NCI-H526 treated with DMSO at 0.1 percent for 48 hours (cell line): Measurements from ENCODE around the gene MYOM1.

Source experiments
- DNase-seq: peaks from one replicate; lab custom pipeline; 2025; lab: John Stamatoyannopoulos, UW

MYOM1 gene

DNA sequence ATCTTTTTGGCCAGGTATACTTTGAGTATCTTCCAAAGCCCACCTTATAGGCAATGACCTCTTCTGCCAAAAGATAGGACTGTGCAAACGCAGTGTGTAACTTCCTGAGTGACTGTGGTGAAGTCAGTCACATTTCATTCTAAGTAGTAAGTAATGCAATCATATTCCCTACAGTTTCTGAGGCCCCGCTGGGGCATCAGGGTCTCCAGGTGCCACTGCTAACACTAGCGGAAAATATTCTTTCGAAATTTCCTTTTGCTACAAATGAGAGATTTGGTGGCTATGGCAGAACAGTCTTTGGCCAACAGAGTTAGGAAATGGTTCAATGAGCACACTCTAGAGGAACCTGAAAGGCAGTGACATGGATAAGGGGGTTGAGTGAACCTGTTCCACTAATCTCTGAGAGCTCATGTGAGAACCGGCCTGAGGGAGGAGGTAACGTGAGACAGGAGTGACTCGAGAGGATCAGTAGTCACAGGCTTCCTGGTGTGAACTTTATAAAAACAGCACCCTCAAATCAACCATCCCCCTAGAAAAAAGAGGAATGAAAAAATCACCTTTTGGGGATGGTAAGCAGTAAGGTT is 104.2 kb downstream of the MYOM1 start:
- no peak for DNase-seq

DNA sequence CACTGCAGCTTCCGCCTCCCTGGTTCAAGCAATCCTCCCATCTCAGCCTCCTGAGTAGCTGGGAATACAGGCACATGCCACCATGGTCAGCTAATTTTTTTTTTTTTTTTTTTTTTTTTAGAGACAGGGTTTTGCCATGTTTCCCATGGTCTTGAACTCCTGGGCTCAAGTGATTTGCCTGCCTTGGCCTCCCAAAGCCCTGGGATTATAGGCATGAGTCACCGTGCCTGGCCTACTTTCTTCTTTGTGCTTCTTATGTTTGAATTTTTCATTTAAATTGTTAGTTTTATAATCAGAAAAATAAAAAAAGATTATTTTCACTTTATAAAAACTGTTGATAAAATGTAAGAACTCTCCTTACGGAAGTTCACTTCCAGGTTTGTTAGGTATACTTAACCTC is 105.3 kb downstream of the MYOM1 start:
- DNase-seq = no peak

DNA sequence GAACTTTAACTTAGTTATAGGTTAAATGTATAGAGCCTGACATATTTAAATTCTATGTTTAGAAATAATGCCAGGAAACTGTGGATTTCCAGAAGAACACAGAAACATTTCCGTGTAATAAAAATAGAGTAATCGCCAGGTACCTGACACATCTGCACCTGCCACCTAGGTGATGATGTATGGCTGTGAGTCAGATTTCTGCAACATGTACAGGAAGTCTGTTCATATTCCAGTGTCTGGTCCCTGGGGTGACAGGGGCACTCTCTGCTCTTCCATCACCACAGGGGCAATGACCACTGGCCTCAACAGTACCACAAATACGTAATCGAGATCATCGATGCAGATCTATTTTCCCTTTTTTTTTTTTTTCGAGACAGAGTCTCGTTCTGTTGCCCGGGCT is 105.7 kb downstream of the MYOM1 start:
- no peak for DNase-seq

DNA sequence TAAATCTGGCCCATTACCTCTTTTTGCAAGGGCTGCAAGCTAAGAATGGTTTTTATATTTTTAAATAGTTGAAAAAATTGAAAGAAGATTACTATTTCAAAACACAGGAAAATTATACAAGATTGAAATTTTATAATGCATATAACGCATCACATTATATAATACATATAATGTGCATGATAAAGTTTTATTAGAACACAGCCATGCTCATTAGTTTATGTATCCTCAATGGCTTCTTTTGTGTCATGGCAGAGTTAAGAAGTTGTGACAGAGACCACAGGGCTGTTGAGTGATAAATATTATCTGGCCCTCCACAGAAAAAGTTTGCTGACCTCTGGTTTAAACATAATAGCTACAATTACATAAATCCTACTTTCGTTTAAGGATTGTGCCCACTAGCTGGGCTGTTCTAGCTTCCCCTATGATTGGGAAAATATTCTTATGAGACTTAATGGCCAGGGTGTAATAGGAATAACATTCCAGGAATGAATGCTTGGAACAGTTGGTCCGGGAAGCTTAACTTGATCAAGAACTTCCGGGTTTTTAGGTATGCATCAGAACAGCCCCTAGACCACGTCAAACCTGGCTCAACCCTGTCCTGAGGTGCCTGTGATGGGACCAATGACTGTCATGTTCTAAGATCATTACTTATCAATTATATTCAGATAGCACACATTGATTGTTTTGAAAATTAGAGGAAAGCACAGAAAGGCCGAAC is 108.1 kb downstream of the MYOM1 start:
- no peak for DNase-seq

DNA sequence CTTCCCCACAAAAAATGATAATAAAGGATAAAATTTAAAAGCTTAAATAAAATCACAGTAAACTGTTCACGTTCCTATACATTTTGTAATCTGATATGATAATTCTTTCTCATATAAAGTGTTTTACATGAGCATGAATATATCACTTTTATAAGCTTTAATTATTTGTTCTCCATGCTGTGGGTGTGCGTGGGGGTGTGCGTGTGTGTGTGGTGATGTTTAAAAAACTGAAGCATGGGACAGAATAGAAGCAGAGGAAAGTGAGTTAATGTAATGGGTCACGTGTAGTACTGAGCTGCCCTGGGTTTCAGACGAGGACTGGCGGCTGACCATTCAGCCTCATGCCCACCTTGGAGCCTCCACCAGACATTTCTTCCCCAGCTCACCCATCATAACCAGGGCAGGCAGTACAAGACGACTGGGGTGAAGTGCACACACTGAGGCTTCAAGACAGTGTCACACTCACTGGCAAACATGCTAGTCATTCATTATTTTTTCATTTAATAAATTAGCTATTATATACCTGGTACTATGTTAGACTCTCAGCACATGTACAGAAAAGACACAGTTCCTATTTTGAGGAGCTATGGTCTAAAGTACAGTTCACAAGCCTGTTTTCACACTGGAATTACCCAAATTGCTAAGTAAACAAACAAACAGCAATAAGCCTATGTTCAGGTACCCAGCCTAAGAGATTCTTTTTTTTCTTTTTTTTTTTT is 109.6 kb downstream of the MYOM1 start:
- DNase-seq = no peak

DNA sequence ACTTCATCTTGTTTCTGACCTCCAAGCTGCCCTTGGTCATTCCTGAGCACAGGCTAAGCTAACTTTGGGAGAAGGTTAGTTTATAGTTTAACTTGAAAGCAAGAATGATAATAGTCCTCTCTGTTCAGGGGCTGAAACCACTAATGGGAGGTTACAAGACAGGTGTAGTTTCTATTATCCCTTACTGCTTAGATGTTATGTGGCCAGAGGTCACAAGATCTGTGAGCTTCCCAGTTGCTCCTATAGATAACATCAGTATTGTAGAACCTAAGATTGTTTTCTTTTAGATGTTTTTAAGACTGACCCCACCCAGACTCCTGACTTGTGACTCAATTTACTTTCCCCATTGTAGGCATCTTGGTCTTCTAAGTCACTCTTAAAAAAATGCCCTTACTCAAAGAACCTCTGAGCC is 112.0 kb downstream of the MYOM1 start:
- no peak for DNase-seq

DNA sequence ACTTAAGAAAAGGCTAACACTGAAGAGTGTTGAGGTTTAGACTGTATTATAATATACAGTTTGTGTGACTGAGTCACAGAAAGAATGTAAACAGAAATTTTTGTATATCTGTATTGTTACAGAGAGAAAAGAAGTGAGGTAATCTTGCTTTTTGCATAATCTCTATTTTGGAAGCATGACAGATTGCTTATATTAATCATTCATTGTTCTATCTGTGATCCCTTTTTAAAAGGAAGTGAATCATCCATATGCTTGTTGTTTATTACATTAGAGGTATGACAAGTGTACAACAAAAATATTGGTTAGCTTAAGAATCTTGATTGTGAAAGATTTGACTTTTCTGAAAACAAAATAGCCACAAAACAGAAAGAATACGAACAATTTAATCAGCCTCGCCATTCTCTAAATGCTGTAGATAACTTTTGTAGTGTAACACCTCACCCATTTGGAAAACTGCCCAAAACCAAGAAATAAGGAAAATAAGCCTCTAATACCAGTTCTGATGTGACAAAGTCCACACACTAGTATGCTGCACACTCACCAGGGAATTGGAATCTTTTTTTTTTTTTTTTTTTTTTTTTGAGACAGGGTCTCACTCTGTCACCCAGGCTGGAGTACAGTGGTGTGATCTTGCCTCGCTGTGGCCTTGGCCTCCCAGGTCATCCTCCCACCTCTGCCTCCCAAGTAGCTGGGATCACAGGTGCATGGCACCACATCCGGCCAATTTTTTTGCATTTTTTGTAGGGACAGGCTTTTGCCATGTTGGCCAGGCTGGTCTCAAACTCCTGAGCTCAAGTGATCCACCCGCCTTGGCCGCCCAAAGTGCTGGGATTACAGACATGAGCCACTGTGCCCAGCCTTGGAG is 115.3 kb downstream of the MYOM1 start:
- DNase-seq = no peak

DNA sequence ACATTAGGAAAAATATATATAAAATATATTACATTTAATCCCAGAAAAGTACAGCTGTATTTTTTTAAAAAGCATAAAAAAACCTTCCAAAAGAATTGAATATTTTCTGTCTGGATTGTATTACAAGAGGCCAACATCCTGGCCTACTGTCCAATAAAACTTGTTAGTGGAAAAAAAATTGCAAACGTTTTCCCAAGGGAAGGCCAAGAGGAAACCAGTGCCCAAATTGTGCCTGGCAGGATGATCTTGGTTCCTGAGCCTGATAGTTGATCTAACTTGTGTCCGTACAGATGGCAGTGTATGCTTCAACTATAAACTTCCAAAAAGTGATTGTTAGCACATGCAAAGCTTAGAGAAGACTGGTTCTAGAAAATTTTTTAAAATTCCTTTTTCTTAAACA is 116.2 kb downstream of the MYOM1 start:
- no peak for DNase-seq

DNA sequence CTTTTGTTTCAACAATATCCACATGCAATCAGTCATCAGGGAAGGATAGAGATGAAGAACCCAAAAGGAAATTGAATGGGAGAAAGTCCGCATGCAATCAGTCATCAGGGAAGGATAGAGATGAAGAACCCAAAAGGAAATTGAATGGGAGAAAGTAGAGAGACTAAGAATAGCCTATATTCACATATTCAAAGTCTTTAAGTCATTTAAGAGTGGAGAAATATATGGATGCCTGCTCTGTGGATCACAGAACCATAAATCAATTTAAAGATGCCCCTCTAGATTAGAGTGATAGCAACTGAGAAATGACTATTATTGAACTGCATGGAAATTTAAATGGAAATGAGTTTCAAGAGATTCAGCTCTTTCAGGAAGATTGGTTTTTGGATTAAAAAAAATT is 116.8 kb downstream of the MYOM1 start:
- DNase-seq = no peak

DNA sequence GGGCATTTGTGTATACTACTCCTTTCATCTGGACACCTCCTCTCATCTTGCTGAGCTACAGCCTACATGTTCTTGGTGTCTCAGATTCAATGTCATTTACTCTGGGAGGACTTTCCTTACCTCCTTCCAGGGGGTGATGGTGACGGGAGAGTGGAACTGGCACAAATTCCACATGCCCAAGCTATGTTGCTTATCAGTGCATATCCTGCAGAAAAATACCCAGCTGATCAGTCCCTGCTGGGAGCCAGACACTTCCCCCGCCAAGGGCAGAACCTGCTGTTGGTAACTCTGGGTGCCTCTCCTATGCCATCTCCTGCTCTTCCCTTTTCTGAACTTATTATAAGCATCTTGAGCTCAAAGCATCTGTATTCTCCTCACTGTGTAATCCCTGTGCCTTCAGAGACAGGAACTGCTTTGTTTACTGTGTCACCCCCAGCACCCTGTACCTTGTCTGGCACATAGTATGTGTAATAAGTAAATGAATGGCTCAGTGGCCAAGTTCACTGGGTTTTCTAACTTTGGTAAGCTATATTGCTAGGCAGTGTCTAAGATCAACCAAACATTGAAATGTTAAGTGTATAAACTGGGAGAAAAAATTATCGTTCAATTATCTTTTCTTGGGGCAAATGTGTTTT is 119.2 kb downstream of the MYOM1 start:
- DNase-seq = no peak

DNA sequence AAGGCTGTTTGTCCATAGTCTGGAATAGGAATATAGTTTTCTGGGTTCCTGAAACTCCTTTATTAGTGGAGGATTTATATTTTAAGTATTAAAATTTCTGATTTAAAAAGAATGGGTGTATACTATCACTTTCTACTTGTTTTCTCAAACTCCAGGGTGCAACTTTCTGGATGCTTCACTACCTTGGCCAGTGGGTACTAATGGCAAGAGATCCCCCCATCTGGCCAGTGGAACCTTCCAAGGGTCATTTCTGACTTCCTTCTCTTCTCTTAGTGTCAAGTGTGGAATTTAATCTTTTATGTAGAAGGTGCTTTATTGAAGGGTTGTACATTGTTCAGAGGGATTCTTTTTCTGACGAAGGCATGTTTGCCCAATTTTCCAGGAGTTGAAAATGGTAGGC is 120.4 kb downstream of the MYOM1 start:
- DNase-seq = no peak

DNA sequence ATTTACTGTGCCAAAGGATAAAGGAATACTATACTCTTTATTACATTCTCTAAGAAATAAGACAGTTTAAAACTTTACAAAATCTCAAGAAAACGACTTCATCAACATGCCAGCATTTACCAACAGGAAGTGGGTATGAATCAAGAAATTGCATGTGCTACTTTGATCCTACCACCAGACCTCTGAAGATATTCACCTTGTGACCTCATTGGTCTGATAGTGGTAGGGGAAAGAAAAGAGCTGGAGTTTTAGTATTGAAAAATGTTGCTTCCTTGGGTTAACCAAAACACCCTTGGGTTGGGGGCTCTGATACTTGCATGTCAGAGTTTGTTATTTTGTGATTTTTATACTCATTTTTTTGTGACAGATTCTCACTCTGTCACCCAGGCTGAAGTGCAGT is 122.7 kb downstream of the MYOM1 start:
- DNase-seq = no peak

DNA sequence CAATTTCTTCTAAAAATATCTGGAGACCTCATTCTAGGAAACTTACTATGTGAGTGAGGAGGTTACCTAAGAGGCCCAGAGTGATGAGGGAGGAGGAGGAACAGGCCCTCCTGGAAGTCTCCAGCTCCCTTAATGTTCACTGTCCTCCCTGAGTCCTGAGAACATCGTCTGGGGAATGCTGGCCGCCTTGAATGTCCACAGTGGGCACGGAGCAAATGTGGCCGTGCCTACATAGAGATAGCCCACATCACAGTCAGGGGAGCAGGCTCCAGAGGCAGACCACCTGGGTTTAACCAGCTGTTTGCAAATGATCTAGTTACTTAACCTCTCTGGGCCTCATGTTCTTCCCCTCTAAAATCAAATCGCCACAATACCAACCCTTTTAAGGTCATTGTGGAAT is 123.8 kb downstream of the MYOM1 start:
- DNase-seq = no peak

DNA sequence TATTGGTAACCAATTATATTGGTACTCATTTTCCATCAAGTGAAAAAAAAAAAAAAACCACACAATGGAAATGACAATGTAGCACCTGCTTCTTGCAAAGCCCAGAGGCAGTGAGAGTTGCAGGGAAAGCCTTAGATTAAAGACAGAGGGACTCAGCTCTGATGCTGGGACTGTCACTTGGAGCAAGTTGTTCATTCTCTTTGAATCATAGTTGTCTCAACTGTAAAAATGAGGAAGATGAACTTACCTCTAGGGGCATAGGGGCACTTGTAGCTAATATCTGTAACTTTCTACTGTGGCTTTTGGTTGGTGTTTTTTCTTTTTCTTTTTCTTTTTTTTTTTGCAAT is 125.5 kb downstream of the MYOM1 start:
- no peak for DNase-seq

DNA sequence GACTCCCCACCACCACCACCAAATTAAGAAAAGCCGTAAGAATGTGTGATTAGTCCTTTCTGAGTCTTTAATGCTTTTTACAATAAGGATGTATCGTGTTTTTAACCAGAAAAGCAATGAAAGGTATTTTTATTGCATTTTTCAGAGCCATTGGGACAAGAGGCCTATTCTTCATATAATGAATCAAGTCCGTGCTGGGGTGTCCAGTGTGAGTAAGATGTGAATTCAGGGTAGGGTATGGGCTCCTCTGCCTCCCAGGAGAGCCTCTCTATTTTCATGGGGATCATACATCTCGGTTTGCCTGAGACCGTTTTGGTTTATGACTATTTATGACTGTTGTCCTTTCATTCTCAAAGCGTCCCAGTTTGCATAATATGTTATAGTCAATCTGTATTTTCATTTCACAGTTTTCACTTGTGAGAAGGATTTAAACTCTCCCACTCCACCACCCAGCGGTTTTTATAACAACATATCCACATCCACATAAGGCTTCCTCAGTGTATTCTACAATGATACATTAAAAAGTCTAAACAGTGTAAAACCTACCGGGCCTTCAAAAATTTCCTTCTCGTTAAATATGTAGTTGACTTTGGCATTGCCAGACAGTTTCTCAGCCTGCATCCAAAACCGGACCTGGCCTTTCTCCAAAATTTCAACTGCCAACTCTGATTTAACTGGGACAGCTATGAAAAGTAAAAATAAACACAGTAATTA is 126.0 kb downstream of the MYOM1 start:
- peak; percentile 8 for DNase-seq

DNA sequence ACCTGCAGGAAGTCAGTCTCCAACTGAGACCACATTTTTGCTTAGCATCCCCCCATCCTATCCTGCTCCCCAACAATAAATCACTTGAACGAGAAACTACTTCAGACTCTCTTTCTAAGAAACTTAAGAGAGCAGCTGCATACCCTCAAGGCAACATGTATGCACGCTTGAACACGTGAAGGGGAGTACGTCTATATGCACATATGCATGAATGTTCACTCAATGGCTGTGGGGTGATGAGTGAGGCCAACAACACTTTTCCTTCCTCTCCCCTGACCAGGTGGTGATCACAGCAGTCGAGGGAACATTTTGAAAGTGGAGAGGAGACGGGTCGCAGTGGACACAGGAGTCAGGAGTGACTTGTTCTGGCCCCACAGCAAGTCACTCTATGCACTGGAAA is 127.0 kb downstream of the MYOM1 start:
- DNase-seq = no peak

DNA sequence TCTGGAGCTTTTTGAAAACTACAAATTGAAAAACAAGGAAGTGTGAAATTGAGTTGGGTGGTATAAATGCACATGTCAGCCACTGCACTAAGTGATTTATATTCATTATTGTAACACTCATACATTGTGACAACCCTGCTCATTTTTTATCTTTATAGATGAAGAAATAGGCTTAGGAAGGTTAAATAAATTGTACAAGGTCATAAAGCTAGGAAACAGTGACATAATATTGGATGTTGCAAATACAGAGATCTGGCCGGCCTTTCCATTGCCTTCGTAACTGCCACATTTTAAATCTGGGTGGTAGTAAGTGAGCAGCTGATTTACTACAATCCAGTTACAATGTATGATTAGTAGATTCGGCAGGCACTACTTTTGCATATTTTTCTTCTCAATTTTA is 130.2 kb downstream of the MYOM1 start:
- DNase-seq = no peak

DNA sequence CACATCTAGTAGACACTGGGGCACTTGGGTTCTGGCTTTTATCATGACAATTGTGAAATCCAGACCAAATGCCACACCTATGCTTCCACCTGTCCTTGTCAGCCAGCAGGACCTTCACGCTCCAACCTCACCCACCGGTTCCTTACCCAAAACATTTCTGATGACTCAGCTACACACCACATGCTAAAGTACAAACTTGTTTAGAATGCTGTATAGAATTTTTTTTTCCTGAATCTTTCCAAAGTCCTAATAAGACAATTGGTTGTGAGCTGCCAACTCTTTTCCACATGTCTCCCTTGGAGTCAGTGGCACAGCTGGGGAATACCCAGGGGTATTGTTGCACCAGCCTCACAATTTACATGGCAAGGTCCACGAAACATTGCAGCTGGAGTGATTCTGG is 131.3 kb downstream of the MYOM1 start:
- DNase-seq = no peak

DNA sequence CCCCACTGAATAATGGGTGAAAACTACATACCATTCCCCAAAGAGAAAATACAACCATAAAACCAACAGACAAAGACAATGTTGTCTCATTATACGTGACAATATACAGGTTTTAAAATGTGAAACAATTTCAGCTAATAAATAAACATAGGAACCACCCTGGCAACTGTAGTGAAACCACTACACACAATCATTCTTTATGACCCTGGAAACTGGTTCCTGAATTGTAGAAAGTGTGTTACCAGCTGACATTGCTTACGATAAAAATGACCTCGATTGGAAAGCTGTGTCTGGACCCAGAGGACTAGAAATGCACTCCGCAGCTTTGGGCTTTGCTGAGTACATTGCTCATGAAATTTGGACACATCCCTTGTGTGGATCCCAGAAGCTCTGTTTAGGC is 132.9 kb downstream of the MYOM1 start:
- DNase-seq = no peak

DNA sequence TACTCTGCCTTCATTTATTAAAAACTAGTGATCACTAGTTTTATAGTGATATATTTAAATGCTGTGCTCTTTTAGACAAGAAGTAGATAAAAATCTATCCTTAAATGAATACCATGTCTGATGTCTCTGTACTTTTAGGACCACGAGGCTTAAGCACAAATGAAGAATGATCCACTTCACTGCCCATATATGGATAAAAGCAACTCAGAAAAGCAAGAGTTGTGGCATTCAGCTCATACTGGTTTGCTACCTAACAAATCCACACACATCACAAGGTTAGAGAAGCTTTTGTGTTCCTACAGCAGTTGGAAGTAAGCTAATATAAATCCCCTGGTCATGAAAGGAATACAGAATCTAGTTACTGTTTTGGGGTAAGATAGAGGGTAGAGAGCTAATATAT is 134.2 kb downstream of the MYOM1 start:
- no peak for DNase-seq

DNA sequence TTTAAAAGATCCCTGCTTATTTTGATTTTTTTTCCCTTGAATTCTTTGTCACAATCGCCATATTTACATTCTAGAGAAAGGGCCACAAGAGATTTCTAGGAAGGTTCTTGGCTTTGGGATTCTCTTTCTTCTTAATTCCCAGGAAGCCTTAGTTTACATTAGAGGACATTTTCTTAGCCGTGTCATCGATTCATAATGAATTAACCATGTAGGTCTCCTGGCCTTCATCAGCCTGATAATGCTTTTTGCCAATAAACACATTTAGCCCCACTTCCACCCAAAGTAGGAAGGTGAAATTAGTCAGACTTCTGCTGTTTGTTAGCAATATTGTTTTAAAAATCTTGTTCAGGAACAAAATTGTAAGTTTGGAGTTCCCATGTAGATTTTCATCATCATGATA is 135.6 kb downstream of the MYOM1 start:
- no peak for DNase-seq

DNA sequence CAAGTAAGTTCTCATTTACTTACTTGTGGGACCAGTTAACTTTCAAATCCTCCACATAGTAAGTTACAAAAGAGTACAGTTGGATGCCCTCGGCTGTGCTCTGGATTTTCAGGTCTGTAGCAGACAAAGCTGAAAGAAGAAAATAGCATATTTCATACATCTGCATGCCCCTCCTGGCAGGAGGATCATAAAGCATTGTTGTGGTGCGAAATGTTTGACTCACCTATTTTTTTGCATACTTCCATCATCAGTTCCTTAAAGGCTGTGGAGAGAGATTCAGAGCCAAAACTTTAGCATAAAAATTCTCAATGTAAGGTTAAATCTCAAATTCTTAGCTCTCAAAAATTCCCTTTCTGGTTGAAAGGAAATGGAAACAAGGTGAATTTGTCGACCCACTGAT is 136.0 kb downstream of the MYOM1 start:
- no peak for DNase-seq
